IMR-90 (cell line): Measurements from ENCODE around the gene LCN10. TPM values are rescaled to one million over a fixed set of nuclear protein-coding genes. Genes with fewer than 3 reads are reported as not detected.

Experiments used
- ATAC-seq: fragments of 200-7000 bp; cut with Tn5 transposase; 2 replicates; pipeline ENCODE4 v1.9.1; 2020; ENCODE audit warnings: low read depth, mild to moderate bottlenecking, moderate library complexity
- BruUV-seq: library from RNA; stranded (reverse); fragments of 400-500 nt; replicated peaks from 2 replicates; lab custom pipeline; 2021; lab: Mats Ljungman, UMichigan
- CTCF ChIA-PET: fragments of 300-600 bp; formaldehyde crosslinking; extraction: SDS; loops from one replicate; lab custom pipeline; 2021; ENCODE audit warnings: antibody characterized with exemption; lab: Yijun Ruan, JAX
- POLR2A ChIA-PET: fragments of 300-600 bp; sonication (Branson Sonifier 250); formaldehyde crosslinking; loops from one replicate; lab custom pipeline; 2022; ENCODE audit warnings: antibody characterized with exemption; ENCODE audit not compliant: unreplicated experiment; lab: Charles Lee
- DNase-seq: peaks from one replicate; pipeline ENCODE4 v3.0.0; 2013
- H2AFZ ChIP-seq: replicated peaks from 2 replicates; pipeline ENCODE3; 2013; ENCODE audit warnings: low read length, mild to moderate bottlenecking; ENCODE audit not compliant: poor library complexity
- H2AK5ac ChIP-seq: 2 replicates; pipeline ENCODE4 v1.6.1; 2013; ENCODE audit warnings: low read depth, low read length, inconsistent platforms
- H2AK9ac ChIP-seq: replicated peaks from 2 replicates; pipeline ENCODE3; 2013; ENCODE audit warnings: mild to moderate bottlenecking, low read depth, low read length, moderate library complexity; ENCODE audit not compliant: poor library complexity
- H2BK120ac ChIP-seq: 2 replicates; pipeline ENCODE4 v1.6.1; 2013; ENCODE audit warnings: low read depth, low read length, inconsistent platforms
- H2BK15ac ChIP-seq: 3 replicates; pipeline ENCODE4 v1.6.1; 2013; ENCODE audit warnings: low read depth, low read length, inconsistent platforms
- H2BK20ac ChIP-seq: 2 replicates; pipeline ENCODE4 v1.6.1; 2013; ENCODE audit warnings: low read depth, mild to moderate bottlenecking, inconsistent platforms, low read length, moderate library complexity
- H2BK5ac ChIP-seq: 2 replicates; pipeline ENCODE4 v1.6.1; 2013; ENCODE audit warnings: mild to moderate bottlenecking, low read depth, low read length, inconsistent platforms; ENCODE audit not compliant: poor library complexity, severe bottlenecking
- H3K14ac ChIP-seq: replicated peaks from 2 replicates; pipeline ENCODE4 v1.6.1; 2013; ENCODE audit warnings: low read depth, low read length, inconsistent platforms
- H3K18ac ChIP-seq: 2 replicates; pipeline ENCODE4 v1.6.1; 2013; ENCODE audit warnings: low read depth, low read length, control low read depth
- H3K23ac ChIP-seq: 2 replicates; pipeline ENCODE4 v1.6.1; 2013; ENCODE audit warnings: low read depth, low read length, inconsistent platforms
- H3K27ac ChIP-seq: 2 replicates; pipeline ENCODE4 v1.5.1; 2013; ENCODE audit warnings: mild to moderate bottlenecking, control low read depth, low read length; ENCODE audit not compliant: insufficient read depth
- H3K27me3 ChIP-seq: 2 replicates; pipeline ENCODE4 v1.6.1; 2013; ENCODE audit warnings: low read length; ENCODE audit not compliant: control insufficient read depth, insufficient read depth
- H3K36me3 ChIP-seq: 2 replicates; pipeline ENCODE4 v1.6.1; 2013; ENCODE audit warnings: low read length, mixed read lengths; ENCODE audit not compliant: control insufficient read depth, insufficient read depth
- H3K4ac ChIP-seq: 2 replicates; pipeline ENCODE4 v1.6.1; 2013; ENCODE audit warnings: low read depth, low read length, inconsistent platforms
- H3K4me1 ChIP-seq: 2 replicates; pipeline ENCODE4 v1.6.1; 2013; ENCODE audit warnings: low read length, mixed read lengths; ENCODE audit not compliant: control insufficient read depth, insufficient read depth
- H3K4me2 ChIP-seq: 2 replicates; pipeline ENCODE4 v1.6.1; 2013; ENCODE audit warnings: low read depth, mild to moderate bottlenecking, control low read depth, low read length, moderate library complexity
- H3K4me3 ChIP-seq: 2 replicates; pipeline ENCODE4 v1.5.1; 2013; ENCODE audit warnings: low read depth, mild to moderate bottlenecking, control low read depth, low read length, moderate library complexity; ENCODE audit not compliant: insufficient read depth
- H3K56ac ChIP-seq: 2 replicates; pipeline ENCODE4 v1.6.1; 2013; ENCODE audit warnings: low read length, inconsistent platforms; ENCODE audit not compliant: insufficient read depth; ENCODE audit errors: extremely low read depth
- H3K79me1 ChIP-seq, 2 experiments: 2 replicates each; pipeline ENCODE4 v1.6.1; 2013; ENCODE audit warnings: low read length in 2 of 2, inconsistent platforms in 1 of 2, low read depth in 1 of 2
- H3K9ac ChIP-seq: 2 replicates; pipeline ENCODE4 v1.6.1; 2013; ENCODE audit warnings: low read depth, low read length, control low read depth
- H3K9me1 ChIP-seq: 2 replicates; pipeline ENCODE4 v1.6.1; 2013; ENCODE audit warnings: low read length, inconsistent platforms; ENCODE audit not compliant: insufficient read depth
- H3K9me3 ChIP-seq: 2 replicates; pipeline ENCODE4 v1.6.1; 2013; ENCODE audit warnings: low read length; ENCODE audit not compliant: control insufficient read depth, insufficient read depth
- H4K20me1 ChIP-seq: 2 replicates; pipeline ENCODE4 v1.6.1; 2013; ENCODE audit warnings: low read length, inconsistent platforms; ENCODE audit not compliant: insufficient read depth
- H4K5ac ChIP-seq: 2 replicates; pipeline ENCODE4 v1.6.1; 2013; ENCODE audit warnings: mild to moderate bottlenecking, low read depth, low read length, control low read depth
- H4K8ac ChIP-seq, 2 experiments: 2 replicates each; pipeline ENCODE4 v1.6.1; 2013; ENCODE audit warnings: low read depth in 2 of 2, low read length in 2 of 2, control low read depth in 1 of 2, inconsistent platforms in 1 of 2
- H4K91ac ChIP-seq: 2 replicates; pipeline ENCODE4 v1.6.1; 2013; ENCODE audit warnings: low read depth, low read length, inconsistent platforms; ENCODE audit not compliant: insufficient read depth
- BHLHE40 ChIP-seq: fragments of 150-350 bp; IDR thresholded peaks from 2 replicates; pipeline ENCODE4 v1.6.1; 2016; ENCODE audit warnings: mild to moderate bottlenecking, low read depth, low read length
- MAZ ChIP-seq: IDR thresholded peaks from 2 replicates; pipeline ENCODE4 v1.6.1; 2012; ENCODE audit warnings: low read depth, mild to moderate bottlenecking, low read length, improper control_type of control experiment, moderate library complexity, borderline replicate concordance
- MXI1 ChIP-seq: IDR thresholded peaks from 2 replicates; pipeline ENCODE4 v1.6.1; 2012; ENCODE audit warnings: low read depth, mild to moderate bottlenecking, low read length, moderate library complexity, borderline replicate concordance
- NFE2L2 ChIP-seq: fragments of 150-350 bp; IDR thresholded peaks from 2 replicates; pipeline ENCODE4 v1.6.1; 2016; ENCODE audit warnings: low read depth, mild to moderate bottlenecking, low read length
- POLR2A ChIP-seq: IDR thresholded peaks from 2 replicates; pipeline ENCODE4 v1.6.1; 2012; ENCODE audit warnings: mild to moderate bottlenecking, low read depth, low read length
- RCOR1 ChIP-seq: IDR thresholded peaks from 2 replicates; pipeline ENCODE4 v1.6.1; 2012; ENCODE audit warnings: mild to moderate bottlenecking, low read length, improper control_type of control experiment; ENCODE audit not compliant: insufficient replicate concordance
- RFX5 ChIP-seq: IDR thresholded peaks from 2 replicates; pipeline ENCODE4 v1.8.0; 2012; ENCODE audit warnings: low read depth, mild to moderate bottlenecking, low read length, moderate library complexity
- SMC3 ChIP-seq: fragments of 150-350 bp; IDR thresholded peaks from 2 replicates; pipeline ENCODE4 v1.6.1; 2016; ENCODE audit warnings: low read depth, mild to moderate bottlenecking, antibody characterized with exemption, low read length, moderate library complexity
- WGBS, 2 experiments: methylation state at CpG; one replicate each; pipeline versions ENCODE4 v1.1.5 to v1.1.7; 2013; ENCODE audit warnings: missing lambda C conversion rate in 2 of 2; ENCODE audit not compliant: insufficient read length in 1 of 2; ENCODE audit errors: extremely low coverage in 2 of 2; 5-methylcytosine and 5-hydroxymethylcytosine counted together
- dilution Hi-C: fragments of 300-500 bp; cut with HindIII; formaldehyde crosslinking; loops from one replicate; pipeline ENCODE4 v1.14.3; 2018; ENCODE audit warnings: low sequenced_read_pairs; ENCODE audit not compliant: unreplicated experiment
- in situ Hi-C: fragments of 300-500 bp; cut with MboI; formaldehyde crosslinking; loops from 3 replicates; pipeline ENCODE4 v1.14.3; 2019; ENCODE audit warnings: low sequenced_read_pairs, inconsistent platforms, mixed read lengths
- intact Hi-C: fragments of 100-400 bp; cut with micrococcal nuclease; formaldehyde crosslinking; loops from 2 replicates; pipeline ENCODE4 v1.10.0; 2022
- polyA plus RNA-seq, 3 experiments: library from polyadenylated mRNA; depleted of rRNA; stranded (reverse); fragments of >200 nt; gene quantifications; 2 replicates each; pipeline ENCODE4 v1.2.3, GENCODE V29; 2012; ENCODE audit warnings: low replicate concordance in 1 of 3
- total RNA-seq: library from RNA; depleted of rRNA; stranded (reverse); fragments of >200 nt; gene quantifications from 2 replicates; pipeline ENCODE4 v1.2.3, GENCODE V29; 2012
- TF ChIP-seq, protein P1 (sequence below): conservative IDR thresholded peaks from 2 replicates; pipeline ENCODE4 v1.5.1; 2012; ENCODE audit warnings: mild to moderate bottlenecking, low read depth, low read length, improper control_type of control experiment
- TF ChIP-seq, protein P2 (sequence below): fragments of 150-350 bp; IDR thresholded peaks from 2 replicates; pipeline ENCODE4 v1.6.1; 2017; ENCODE audit warnings: mild to moderate bottlenecking, antibody characterized with exemption, low read length, low read depth
- TF ChIP-seq, protein P3 (sequence below): fragments of 150-350 bp; IDR thresholded peaks from 2 replicates; pipeline ENCODE4 v1.6.1; 2016; ENCODE audit warnings: low read depth, mild to moderate bottlenecking, low read length, moderate library complexity, borderline replicate concordance

Gene LCN10
- total and polyA plus RNA-seq, 2 of the 4 experiments (the other 2 are of a cell fraction) = not detected

DNA sequence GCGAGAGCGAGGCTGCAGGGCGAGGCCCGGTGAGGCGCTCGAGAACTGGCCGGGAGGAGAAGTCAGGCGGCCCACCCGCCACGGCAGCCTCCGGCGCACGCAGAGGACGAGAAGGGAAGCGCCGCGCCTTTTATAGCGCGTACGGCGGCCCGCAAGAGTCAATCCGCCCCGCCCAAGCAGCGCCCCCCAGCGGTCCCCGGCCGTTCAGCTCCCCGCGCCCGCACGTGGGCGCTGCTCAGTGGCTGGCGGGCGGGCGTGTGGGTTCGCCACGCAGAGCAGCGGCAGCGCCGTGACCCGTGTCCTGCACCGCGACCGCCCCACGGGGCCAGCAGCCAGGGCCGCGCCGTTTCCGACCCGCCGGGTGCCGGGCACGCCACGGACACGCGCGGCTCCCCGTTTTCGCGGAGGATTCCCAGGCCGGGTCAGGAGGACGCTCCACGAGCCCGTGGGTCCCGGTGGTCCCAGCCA is 14.6 kb downstream of the LCN10 start:
- CTCF ChIA-PET = no interaction called here
- BruUV-seq = no TSS peak
- peak overlapping the region; percentile 97 for H2AK9ac ChIP-seq
- H4K8ac ChIP-seq = peak overlapping the region; percentile 76 to 84; a peak in 2 of 4 replicates
- peaks cover 22 to 77% of the 10 kb centered on the region in 2 experiments for H3K79me1 ChIP-seq
- peak overlapping the region; percentile 71 for H3K4me2 ChIP-seq
- H3K56ac ChIP-seq = 0 out of 2 replicates have a peak overlapping the region, but pooled peaks have one; percentile 62
- no peak overlapping the region for H3K18ac ChIP-seq
- H4K5ac ChIP-seq = peak overlapping the region; percentile 19
- H3K9me3 ChIP-seq = no peaks in the 10 kb centered on the region
- peaks cover 15% of the 10 kb centered on the region for H3K9me1 ChIP-seq
- H2BK15ac ChIP-seq = no peak overlapping the region
- H2BK120ac ChIP-seq = no peak overlapping the region
- no peak overlapping the region for H2BK20ac ChIP-seq
- peak overlapping the region; percentile 71; the same call in 1 of the 2 replicates for H3K23ac ChIP-seq
- dilution Hi-C loops = no loop called here
- no peaks in the 10 kb centered on the region for H3K27me3 ChIP-seq
- peaks cover 14% of the 10 kb centered on the region for H3K4me1 ChIP-seq
- TF ChIP-seq, protein P1, sequence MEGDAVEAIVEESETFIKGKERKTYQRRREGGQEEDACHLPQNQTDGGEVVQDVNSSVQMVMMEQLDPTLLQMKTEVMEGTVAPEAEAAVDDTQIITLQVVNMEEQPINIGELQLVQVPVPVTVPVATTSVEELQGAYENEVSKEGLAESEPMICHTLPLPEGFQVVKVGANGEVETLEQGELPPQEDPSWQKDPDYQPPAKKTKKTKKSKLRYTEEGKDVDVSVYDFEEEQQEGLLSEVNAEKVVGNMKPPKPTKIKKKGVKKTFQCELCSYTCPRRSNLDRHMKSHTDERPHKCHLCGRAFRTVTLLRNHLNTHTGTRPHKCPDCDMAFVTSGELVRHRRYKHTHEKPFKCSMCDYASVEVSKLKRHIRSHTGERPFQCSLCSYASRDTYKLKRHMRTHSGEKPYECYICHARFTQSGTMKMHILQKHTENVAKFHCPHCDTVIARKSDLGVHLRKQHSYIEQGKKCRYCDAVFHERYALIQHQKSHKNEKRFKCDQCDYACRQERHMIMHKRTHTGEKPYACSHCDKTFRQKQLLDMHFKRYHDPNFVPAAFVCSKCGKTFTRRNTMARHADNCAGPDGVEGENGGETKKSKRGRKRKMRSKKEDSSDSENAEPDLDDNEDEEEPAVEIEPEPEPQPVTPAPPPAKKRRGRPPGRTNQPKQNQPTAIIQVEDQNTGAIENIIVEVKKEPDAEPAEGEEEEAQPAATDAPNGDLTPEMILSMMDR = peak; percentile 99
- TF ChIP-seq RFX5 (no peak), NFE2L2 (peak; percentile 39; the same call in 1 of the 2 replicates), SMC3 (peak; percentile 16; the same call in 1 of the 2 replicates), POLR2A (peak; percentile 100), BHLHE40 (peak; percentile 88), MAZ (peak; percentile 90), MXI1 (peak; percentile 99), RCOR1 (no peak)
- TF ChIP-seq, protein P2, sequence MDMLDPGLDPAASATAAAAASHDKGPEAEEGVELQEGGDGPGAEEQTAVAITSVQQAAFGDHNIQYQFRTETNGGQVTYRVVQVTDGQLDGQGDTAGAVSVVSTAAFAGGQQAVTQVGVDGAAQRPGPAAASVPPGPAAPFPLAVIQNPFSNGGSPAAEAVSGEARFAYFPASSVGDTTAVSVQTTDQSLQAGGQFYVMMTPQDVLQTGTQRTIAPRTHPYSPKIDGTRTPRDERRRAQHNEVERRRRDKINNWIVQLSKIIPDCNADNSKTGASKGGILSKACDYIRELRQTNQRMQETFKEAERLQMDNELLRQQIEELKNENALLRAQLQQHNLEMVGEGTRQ = peak; percentile 80
- TF ChIP-seq, protein P3, sequence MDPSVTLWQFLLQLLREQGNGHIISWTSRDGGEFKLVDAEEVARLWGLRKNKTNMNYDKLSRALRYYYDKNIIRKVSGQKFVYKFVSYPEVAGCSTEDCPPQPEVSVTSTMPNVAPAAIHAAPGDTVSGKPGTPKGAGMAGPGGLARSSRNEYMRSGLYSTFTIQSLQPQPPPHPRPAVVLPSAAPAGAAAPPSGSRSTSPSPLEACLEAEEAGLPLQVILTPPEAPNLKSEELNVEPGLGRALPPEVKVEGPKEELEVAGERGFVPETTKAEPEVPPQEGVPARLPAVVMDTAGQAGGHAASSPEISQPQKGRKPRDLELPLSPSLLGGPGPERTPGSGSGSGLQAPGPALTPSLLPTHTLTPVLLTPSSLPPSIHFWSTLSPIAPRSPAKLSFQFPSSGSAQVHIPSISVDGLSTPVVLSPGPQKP = no peak
- peak overlapping the region; percentile 92 for H2AFZ ChIP-seq
- DNase-seq (peak; percentile 85), ATAC-seq (peak; percentile 75)
- 0% methylated on average over 19 of the region's 66 CpGs; no CpG with 5 or more reads in 1 of the 2 experiments for WGBS, 2 experiments
- H4K91ac ChIP-seq = peak overlapping the region; percentile 38; the same call in 1 of the 2 replicates
- H3K14ac ChIP-seq = peak overlapping the region; percentile 95
- H3K4ac ChIP-seq = peak overlapping the region; percentile 84
- peak overlapping the region; percentile 66 for H2AK5ac ChIP-seq
- in situ Hi-C loops = no loop called here
- peak overlapping the region; percentile 90 for H3K9ac ChIP-seq
- H3K27ac ChIP-seq = peak overlapping the region; percentile 70; the same call in 1 of the 2 replicates
- POLR2A ChIA-PET = interaction anchor here (0.7 kb wide), 1 partner anchor 33 kb away, joined by 3 read pairs; no protein-coding TSS in a partner anchor
- H3K4me3 ChIP-seq = peak overlapping the region; percentile 98
- intact Hi-C loops = no loop called here
- peaks cover 48% of the 10 kb centered on the region for H4K20me1 ChIP-seq
- H2BK5ac ChIP-seq = peak overlapping the region; percentile 60
- H3K36me3 ChIP-seq = peaks cover 32% of the 10 kb centered on the region
